HUES48 (cell line): Measurements from ENCODE around the gene SGSM1.
A peak's percentile ranks its signal among the peaks of the same experiment; 100 is the strongest.

Source experiments
- H3K27ac ChIP-seq: one replicate; pipeline ENCODE4 v1.7.0; 2013; ENCODE audit warnings: low read depth, low read length, inconsistent platforms
- H3K27me3 ChIP-seq: 2 replicates; pipeline ENCODE4 v1.6.1; 2013; ENCODE audit warnings: mild to moderate bottlenecking, low read length; ENCODE audit not compliant: control insufficient read depth, insufficient read depth
- H3K36me3 ChIP-seq: 2 replicates; pipeline ENCODE4 v1.6.1; 2013; ENCODE audit warnings: low read length; ENCODE audit not compliant: control insufficient read depth, insufficient read depth
- H3K4me1 ChIP-seq: 2 replicates; pipeline ENCODE4 v1.6.1; 2013; ENCODE audit warnings: mild to moderate bottlenecking, low read length; ENCODE audit not compliant: control insufficient read depth, insufficient read depth
- H3K4me3 ChIP-seq: 2 replicates; pipeline ENCODE4 v1.5.1; 2013; ENCODE audit warnings: mild to moderate bottlenecking, low read depth, low read length
- H3K9ac ChIP-seq: 2 replicates; pipeline ENCODE4 v1.6.1; 2013; ENCODE audit warnings: mild to moderate bottlenecking, low read depth, low read length, moderate library complexity
- H3K9me3 ChIP-seq: 2 replicates; pipeline ENCODE4 v1.6.1; 2013; ENCODE audit warnings: low read length; ENCODE audit not compliant: control insufficient read depth, insufficient read depth

The SGSM1 gene

DNA sequence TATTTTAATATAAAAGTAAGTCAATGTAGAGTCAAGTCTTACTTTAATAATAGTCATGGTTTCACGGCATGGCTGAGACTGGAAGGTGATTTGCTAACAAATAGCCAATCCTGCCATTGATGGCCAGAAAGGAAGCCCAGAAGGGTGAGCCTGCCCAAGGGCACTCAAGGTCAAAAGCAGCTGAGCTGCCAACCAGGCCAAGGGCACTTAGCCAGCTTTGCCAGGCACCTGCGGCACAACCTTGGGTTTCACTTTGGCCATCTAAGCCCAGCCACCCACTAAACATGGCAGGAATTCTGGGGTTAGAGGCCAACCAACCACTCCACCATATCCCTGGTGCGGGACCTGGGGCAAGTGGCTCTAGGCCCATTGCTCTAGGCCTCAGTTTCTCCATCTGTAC lies 136.3 kb downstream of the SGSM1 start:
- H3K27ac ChIP-seq, result no peak overlapping the region
- H3K36me3 ChIP-seq, result no peaks in the 10 kb centered on the region
- no peaks in the 10 kb centered on the region for H3K27me3 ChIP-seq
- no peaks in the 10 kb centered on the region for H3K9me3 ChIP-seq
- 0 out of 2 replicates have a peak, but pooled peaks cover 4% of the 10 kb centered on the region for H3K4me1 ChIP-seq
- no peak overlapping the region for H3K9ac ChIP-seq
- no peak overlapping the region for H3K4me3 ChIP-seq

DNA sequence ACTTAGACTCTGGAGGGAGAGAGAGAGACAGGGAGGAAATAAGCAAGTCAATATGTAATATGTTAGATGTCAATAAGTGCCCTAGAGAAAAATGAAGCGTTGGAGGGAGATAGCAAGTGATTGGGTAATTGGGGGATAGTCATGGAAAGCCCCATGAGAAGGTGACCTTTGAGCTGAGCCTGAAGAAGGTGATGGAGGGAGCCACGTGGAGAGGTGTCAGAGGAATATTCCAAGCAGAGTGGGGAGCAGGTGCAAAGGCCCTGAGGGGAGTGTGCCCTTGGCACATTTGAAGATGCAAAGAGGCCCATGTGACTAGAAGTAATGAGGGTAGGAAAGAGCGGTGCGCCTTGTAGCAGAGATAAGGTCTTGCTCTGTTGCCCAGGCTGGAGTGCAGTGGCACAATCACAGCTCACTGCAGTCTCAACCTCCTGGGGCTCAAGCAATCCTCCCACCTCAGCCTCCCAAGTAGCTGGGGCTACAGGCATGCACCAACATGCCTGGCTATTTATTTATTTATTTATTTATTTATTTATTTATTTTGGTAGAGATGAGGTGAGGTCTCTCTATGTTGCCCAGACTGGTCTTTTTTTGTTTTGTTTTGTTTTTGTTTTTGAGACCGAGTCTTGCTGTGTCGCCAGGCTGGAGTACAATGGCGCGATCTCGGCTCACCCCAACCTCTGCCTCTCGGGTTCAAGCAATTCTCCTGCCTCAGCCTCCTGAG lies 138.4 kb downstream of the SGSM1 start:
- H3K27me3 ChIP-seq, result no peaks in the 10 kb centered on the region
- no peaks in the 10 kb centered on the region for H3K9me3 ChIP-seq
- H3K4me3 ChIP-seq, result no peak overlapping the region
- peaks cover 8% of the 10 kb centered on the region for H3K4me1 ChIP-seq
- H3K36me3 ChIP-seq, result no peaks in the 10 kb centered on the region
- no peak overlapping the region for H3K9ac ChIP-seq
- no peak overlapping the region for H3K27ac ChIP-seq

DNA sequence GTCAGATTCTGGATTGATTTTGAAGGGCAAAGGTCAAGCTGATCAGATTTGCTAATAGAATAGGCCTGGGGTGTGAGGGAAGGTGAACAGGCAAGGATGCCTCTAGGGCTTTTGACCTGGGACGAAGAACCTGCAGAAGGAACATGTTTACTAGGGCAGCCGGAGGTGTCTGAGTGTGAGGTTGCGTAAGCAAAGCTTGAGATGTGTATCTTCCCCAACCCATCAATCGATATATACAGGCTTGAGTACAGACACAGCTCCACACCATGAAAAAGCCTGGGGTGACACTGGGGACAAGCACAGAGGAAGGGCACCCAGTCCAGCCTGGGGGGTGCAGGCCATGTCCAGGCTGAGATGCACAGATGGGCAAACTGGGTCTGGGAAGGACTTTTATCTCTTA lies 139.4 kb downstream of the SGSM1 start:
- Histone ChIP-seq H3K4me1 (peaks cover 16% of the 10 kb centered on the region), H3K9ac (no peak overlapping the region), H3K9me3 (no peaks in the 10 kb centered on the region), H3K36me3 (no peaks in the 10 kb centered on the region), H3K27ac (no peak overlapping the region), H3K27me3 (no peaks in the 10 kb centered on the region), H3K4me3 (no peak overlapping the region)

DNA sequence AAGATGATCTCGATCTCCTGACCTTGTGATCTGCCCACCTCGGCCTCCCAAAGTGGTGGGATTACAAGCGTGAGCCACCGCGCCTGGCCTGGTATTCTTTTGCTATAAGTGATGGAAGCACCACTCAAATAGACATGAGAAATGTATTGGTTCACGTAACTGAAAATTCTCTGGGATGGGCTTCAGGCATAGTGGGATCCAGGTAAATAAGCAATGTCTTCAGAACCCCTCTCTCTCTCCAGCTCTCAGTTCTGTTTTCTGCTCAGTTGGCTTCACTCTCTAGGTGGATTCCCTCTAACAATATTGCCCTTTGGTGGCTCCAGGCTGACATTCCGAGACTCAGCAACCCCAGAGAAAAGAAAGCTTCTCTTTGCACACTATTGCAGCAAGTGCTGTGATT lies 141.4 kb downstream of the SGSM1 start:
- no peak overlapping the region for H3K4me3 ChIP-seq

DNA sequence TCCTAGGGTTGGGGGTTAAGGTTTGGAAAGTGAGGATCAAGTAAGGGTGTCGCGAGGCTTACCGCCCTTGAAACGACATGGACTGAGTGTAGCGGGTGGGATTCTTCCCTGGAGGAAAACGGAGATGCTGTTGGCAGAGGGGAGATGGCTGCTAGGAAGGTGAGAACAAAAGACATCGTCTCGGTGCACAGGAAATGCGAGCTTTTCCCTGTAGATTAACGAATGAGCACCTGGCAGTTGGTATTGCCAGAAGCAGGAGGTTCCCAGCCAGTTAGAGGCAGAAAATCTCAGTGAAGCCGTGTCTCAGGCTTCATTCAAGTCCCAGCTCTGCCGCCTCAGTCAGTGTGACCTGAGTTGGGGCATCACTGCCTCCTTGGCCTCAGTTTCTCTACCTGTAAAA lies 141.9 kb downstream of the SGSM1 start:
- H3K4me3 ChIP-seq, result no peak overlapping the region
- H3K27ac ChIP-seq, result no peak overlapping the region
- H3K9me3 ChIP-seq, result no peaks in the 10 kb centered on the region
- no peaks in the 10 kb centered on the region for H3K36me3 ChIP-seq
- H3K4me1 ChIP-seq, result peaks cover 20% of the 10 kb centered on the region
- no peak overlapping the region for H3K9ac ChIP-seq
- H3K27me3 ChIP-seq, result no peaks in the 10 kb centered on the region

More for the DNA sequence above, 141.4 kb downstream of the SGSM1 start:
- Histone ChIP-seq H3K4me1 (peaks cover 20% of the 10 kb centered on the region), H3K27me3 (no peaks in the 10 kb centered on the region), H3K9me3 (no peaks in the 10 kb centered on the region), H3K27ac (no peak overlapping the region), H3K36me3 (no peaks in the 10 kb centered on the region), H3K9ac (no peak overlapping the region)

DNA sequence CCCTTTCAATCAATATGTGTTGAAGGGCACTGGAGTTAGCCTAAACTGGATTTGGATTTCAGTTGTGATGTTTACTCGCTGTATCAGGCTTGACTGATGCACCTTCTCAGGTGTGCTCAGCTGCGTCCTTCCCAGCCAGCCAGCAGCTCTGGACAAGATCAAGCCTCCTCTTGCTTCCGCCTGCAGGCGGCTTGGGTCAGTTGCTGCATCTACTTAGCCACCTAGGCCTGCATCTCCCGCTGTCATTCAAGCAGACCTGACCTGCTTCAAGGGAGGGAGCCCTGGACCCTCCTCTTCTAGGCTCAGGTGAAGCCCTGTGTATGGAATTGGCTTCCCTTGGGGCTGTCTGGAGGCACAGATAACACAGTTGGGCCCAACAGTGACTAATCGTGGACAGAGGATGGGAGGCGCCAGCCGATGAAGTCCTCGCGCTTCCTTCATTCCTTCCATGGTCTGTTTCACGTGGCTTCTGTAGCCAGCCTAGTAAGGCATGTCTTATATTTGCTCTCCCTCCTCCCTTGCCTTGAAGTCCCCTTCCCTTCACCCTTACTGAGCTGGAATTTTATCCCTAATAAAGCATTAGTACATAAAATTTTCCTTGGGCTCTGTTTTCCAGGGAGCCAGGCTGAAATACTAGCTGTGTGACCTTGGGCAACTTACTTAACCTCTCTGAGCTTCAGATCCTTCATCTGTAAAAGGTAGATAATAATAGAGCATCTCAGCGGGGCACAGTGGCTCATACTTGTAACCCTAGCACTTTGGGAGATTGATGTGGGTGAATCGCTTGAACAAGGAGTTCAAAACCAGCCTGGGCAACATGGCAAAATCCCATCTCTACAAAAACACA lies 142.6 kb downstream of the SGSM1 start:
- no peaks in the 10 kb centered on the region for H3K36me3 ChIP-seq
- H3K9ac ChIP-seq, result no peak overlapping the region
- H3K4me1 ChIP-seq, result peaks cover 21% of the 10 kb centered on the region
- H3K9me3 ChIP-seq, result no peaks in the 10 kb centered on the region
- H3K27ac ChIP-seq, result no peak overlapping the region
- no peaks in the 10 kb centered on the region for H3K27me3 ChIP-seq
- H3K4me3 ChIP-seq, result no peak overlapping the region

DNA sequence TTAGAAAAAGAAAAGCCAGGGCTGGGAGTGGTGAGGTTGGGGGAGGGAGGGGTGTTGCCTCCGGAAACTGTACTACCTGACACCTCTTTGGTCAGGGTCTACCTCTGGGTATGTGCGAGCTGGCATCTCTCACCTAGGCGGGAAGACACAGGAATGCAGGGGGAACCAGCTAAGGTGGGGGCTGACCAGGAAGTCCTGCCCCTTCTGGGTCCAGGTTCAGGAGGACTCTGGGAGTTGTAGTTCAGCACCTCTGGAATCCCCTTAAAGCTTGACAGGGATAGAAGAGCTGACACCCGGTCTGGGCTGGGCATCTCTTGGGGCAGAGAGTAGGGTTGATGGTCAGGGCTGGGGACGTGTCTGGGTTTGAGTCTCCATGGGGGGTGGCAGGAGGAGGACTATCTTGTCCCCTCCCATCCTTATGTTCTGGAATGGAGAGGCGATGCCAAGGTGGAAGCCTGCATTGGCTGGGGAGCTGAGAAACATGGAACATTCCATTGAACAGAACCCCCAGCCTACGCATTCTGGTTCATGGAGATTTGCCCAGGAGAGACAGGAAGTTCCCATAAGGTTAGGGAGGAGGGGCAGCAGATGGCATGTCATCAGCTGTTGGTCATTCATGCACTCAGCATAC lies 144.4 kb downstream of the SGSM1 start:
- H3K4me1 ChIP-seq, result peaks cover 29% of the 10 kb centered on the region
- no peaks in the 10 kb centered on the region for H3K27me3 ChIP-seq
- H3K4me3 ChIP-seq, result peak overlapping the region; percentile 38
- peak overlapping the region; percentile 63 for H3K27ac ChIP-seq
- no peak overlapping the region for H3K9ac ChIP-seq
- H3K36me3 ChIP-seq, result no peaks in the 10 kb centered on the region
- H3K9me3 ChIP-seq, result no peaks in the 10 kb centered on the region

DNA sequence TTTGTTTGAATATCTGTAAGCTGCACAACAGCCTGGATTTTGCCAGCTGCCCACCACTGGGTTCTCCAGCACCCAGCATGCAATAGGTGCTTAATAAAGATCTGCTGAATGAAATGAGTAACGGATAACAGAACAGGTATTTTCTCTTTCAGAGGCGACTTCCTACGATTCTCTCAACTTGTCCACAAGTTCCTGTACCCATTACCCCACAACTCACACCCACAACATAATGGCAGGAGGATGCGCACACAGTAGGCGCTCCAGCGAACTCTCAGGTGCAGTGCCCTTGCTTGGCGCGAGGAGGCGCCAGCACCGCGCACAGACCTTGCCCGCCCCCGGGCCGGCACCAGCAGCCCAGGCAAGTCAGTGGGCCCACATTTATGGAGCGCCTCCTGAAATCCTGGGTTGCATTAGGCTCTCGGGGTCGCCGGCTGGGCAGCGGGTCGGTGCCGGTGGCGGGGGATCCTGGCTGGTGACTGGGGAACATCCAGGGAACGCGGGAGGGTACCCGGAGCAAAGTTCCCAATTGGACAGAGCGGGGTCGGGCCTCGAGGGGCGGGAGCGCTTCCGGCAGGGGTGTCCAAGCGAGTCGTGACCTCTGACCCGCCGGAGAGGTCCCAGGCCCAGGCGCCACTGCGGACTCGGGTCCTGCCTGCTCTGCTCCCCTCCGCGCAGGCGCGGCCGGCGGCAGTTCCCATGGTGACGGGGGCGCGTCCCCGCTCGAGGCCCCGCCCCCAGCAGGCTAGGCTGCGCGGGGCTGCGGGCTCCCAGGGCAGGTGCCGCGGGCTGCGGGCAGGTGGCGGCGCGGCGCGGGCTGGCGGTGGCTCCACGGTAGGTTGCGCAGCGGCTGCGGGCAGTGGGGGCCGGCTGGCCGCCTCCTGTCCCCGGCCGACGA lies 146.2 kb downstream of the SGSM1 start, which contains the start of gene KIAA1671:
KIAA1671 (plus strand) TSS at position 775 of the 895 bp plus-strand sequence. CDS start 75,284 bp downstream, outside the sequence.
- peak within 1 kb of the TSS; percentile 83 for H3K4me3 ChIP-seq
- no peaks in the 10 kb centered on the region for H3K36me3 ChIP-seq
- H3K9ac ChIP-seq, result peak within 1 kb of the TSS; percentile 81
- no peaks in the 10 kb centered on the region for H3K9me3 ChIP-seq
- peaks cover 29% of the 10 kb centered on the region for H3K4me1 ChIP-seq
- H3K27ac ChIP-seq, result peak within 1 kb of the TSS; percentile 79
- no peaks in the 10 kb centered on the region for H3K27me3 ChIP-seq

DNA sequence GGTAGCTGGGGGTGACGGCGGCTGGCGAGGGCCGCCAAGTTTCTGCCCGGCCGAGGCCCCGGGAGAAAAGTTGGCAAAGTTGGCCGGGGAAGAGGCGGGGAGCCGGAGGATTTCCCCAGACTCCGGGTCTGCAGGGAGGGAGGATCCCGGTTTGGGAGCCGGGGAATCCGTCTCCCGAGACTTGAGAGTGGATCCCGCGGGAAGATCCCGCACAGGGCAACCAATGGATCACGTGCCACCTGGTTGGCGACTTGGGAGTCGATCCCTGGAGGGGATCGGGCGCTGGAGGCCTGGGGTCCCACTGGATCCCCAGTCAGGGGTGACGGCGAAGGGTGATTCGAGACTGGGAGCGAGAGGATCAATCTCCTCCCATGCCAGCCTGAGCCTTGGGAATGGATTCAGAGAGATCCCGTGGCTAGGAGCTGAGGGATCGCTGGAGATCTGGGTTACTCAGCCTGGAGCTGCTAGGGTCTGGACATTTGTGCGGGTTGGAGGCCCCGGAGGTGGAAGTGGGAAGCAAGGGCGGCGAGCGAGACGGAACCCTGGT lies 146.9 kb downstream of the SGSM1 start:
- H3K27ac ChIP-seq, result peak overlapping the region; percentile 78
- H3K27me3 ChIP-seq, result no peaks in the 10 kb centered on the region
- no peaks in the 10 kb centered on the region for H3K9me3 ChIP-seq
- H3K4me3 ChIP-seq, result peak overlapping the region; percentile 83
- H3K9ac ChIP-seq, result peak overlapping the region; percentile 81
- H3K4me1 ChIP-seq, result peaks cover 26% of the 10 kb centered on the region
- no peaks in the 10 kb centered on the region for H3K36me3 ChIP-seq
